Measurements from ENCODE around the gene ZNF66. TPM values are rescaled to one million over a fixed set of nuclear protein-coding genes. Genes with fewer than 3 reads are reported as not detected.
"Not testable (repeated sequence)": the region's sequence is repeated elsewhere in the genome, so short reads cannot be mapped to it uniquely, and the experiment has no call there.

ZNF66 gene
- total and polyA plus RNA-seq, 10 of the 15 experiments (the other 5 are each of a cell fraction or from before 2014, with no cell fraction given): 0.62 to 8.5 (median 5.6) TPM

- TF ChIP-seq MYB (IDR thresholded peaks at IDR 0.05; ENCODE audit: borderline replicate concordance, low read depth, low read length) (no peak), ZBTB4 (CRISPR knock-in tag; IDR thresholded peaks at IDR 0.05) (no peak), DPF2 (IDR thresholded peaks at IDR 0.05) (peak; percentile 63), HDAC6 (IDR thresholded peaks at IDR 0.05; ENCODE audit: unreplicated experiment) (no peak), ATF3 (IDR thresholded peaks at IDR 0.05; ENCODE audit: borderline replicate concordance, extremely low read depth, low read depth, low read length) (no peak), STAT1 (conservative IDR thresholded peaks at IDR 0.05) (no peak), TCF12 (IDR thresholded peaks at IDR 0.05; ENCODE audit: low read depth, low read length) (no peak), RAD21 (IDR thresholded peaks at IDR 0.05; ENCODE audit: insufficient read depth, low read depth, low read length) (no peak), FOXK2 (IDR thresholded peaks at IDR 0.05) (no peak), USF1 (IDR thresholded peaks at IDR 0.05; ENCODE audit: borderline replicate concordance, extremely low read length, insufficient read depth, low read depth, low read length) (no peak), ZSCAN29 (IDR thresholded peaks at IDR 0.05) (no peak), IRF5 (IDR thresholded peaks at IDR 0.05; ENCODE audit: borderline replicate concordance) (no peak)
- TF ChIP-seq, protein P1, sequence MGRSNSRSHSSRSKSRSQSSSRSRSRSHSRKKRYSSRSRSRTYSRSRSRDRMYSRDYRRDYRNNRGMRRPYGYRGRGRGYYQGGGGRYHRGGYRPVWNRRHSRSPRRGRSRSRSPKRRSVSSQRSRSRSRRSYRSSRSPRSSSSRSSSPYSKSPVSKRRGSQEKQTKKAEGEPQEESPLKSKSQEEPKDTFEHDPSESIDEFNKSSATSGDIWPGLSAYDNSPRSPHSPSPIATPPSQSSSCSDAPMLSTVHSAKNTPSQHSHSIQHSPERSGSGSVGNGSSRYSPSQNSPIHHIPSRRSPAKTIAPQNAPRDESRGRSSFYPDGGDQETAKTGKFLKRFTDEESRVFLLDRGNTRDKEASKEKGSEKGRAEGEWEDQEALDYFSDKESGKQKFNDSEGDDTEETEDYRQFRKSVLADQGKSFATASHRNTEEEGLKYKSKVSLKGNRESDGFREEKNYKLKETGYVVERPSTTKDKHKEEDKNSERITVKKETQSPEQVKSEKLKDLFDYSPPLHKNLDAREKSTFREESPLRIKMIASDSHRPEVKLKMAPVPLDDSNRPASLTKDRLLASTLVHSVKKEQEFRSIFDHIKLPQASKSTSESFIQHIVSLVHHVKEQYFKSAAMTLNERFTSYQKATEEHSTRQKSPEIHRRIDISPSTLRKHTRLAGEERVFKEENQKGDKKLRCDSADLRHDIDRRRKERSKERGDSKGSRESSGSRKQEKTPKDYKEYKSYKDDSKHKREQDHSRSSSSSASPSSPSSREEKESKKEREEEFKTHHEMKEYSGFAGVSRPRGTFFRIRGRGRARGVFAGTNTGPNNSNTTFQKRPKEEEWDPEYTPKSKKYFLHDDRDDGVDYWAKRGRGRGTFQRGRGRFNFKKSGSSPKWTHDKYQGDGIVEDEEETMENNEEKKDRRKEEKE (IDR thresholded peaks at IDR 0.05): no peak
Measured at GRCh38 chr19:20776083-20777076, at the start of gene ZNF66 (continued).

- H3K4me3 ChIP-seq; intact Hi-C loops (cut with micrococcal nuclease; ENCODE audit: unreplicated experiment); POLR2A ChIA-PET; H3K36me3 ChIP-seq (ENCODE audit: control insufficient read depth in 2 of 2, insufficient read depth in 2 of 2, low read length in 1 of 2); SMC1A ChIA-PET (ENCODE audit: uncharacterized antibody, unreplicated experiment); FAIRE-seq; in situ Hi-C loops (cut with MboI); DNase-seq (ENCODE audit: low read depth, low spot score); H3K4me1 ChIP-seq (ENCODE audit: control insufficient read depth, insufficient read depth, low read length); H3K9ac ChIP-seq (ENCODE audit: control insufficient read depth, insufficient read depth, low read length); CTCF ChIA-PET; H3K9me3 ChIP-seq (replicated peaks; ENCODE audit: control insufficient read depth, insufficient read depth, low read length); ATAC-seq; H3K27ac ChIP-seq (ENCODE audit: control insufficient read depth, insufficient read depth); RAD21 ChIA-PET (ENCODE audit: unreplicated experiment); H4K20me1 ChIP-seq (ENCODE audit: control insufficient read depth, insufficient read depth); H3K4me2 ChIP-seq (ENCODE audit: control insufficient read depth, insufficient read depth); H3K79me2 ChIP-seq (ENCODE audit: control insufficient read depth, insufficient read depth, low read length); H2AFZ ChIP-seq (ENCODE audit: control insufficient read depth, low read depth, low read length); BruUV-seq (replicated peaks); H3K27me3 ChIP-seq (replicated peaks in 1 of 2; ENCODE audit: control insufficient read depth in 2 of 2, insufficient read depth in 2 of 2, low read length in 1 of 2): not testable (repeated sequence)
- WGBS (ENCODE audit: insufficient coverage, insufficient replicate concordance, low lambda C conversion rate, missing lambda C conversion rate): 78% methylated on average over 6 of the region's 6 CpGs
Measured at GRCh38 chr19:20750169-20750568, 25.9 kb upstream of the ZNF66 start.

All from GM12878 (cell line).